Mesenchymal stem cell (in vitro differentiated cells and primary cell): Measurements from ENCODE around the gene PXDN.
"Not testable (repeated sequence)": the region's sequence is repeated elsewhere in the genome, so short reads cannot be mapped to it uniquely, and the experiment has no call there.

Source experiments
- DNase-seq: peaks from one replicate; pipeline ENCODE4 v3.0.0-alpha.2; 2013
- H2AFZ ChIP-seq: one replicate; pipeline ENCODE4 v1.6.1; 2013; ENCODE audit warnings: low read depth, mild to moderate bottlenecking, control low read depth, inconsistent platforms, low read length, moderate library complexity
- H2AK5ac ChIP-seq: 2 replicates; pipeline ENCODE4 v1.6.1; 2013; ENCODE audit warnings: low read length, moderate library complexity, mild to moderate bottlenecking, inconsistent platforms; ENCODE audit not compliant: severe bottlenecking
- H2BK120ac ChIP-seq: one replicate; pipeline ENCODE4 v1.6.1; 2013; ENCODE audit warnings: low read depth, mild to moderate bottlenecking, inconsistent platforms, low read length, moderate library complexity
- H2BK12ac ChIP-seq, 2 experiments: one replicate each; pipeline ENCODE4 v1.6.1; 2013; ENCODE audit warnings: inconsistent platforms in 2 of 2, low read length in 2 of 2, mild to moderate bottlenecking in 2 of 2, moderate library complexity in 2 of 2, control low read depth in 1 of 2
- H2BK15ac ChIP-seq: one replicate; pipeline ENCODE4 v1.6.1; 2013; ENCODE audit warnings: mild to moderate bottlenecking, low read depth, inconsistent platforms; ENCODE audit not compliant: poor library complexity, severe bottlenecking
- H2BK5ac ChIP-seq: 2 replicates; pipeline ENCODE4 v1.6.1; 2013; ENCODE audit warnings: low read depth, mild to moderate bottlenecking, low read length, control low read depth, inconsistent platforms; ENCODE audit not compliant: poor library complexity, severe bottlenecking
- H3K14ac ChIP-seq, 2 experiments: one replicate each; pipeline ENCODE4 v1.6.1; 2013; ENCODE audit warnings: inconsistent platforms in 2 of 2, low read length in 2 of 2, control low read depth in 1 of 2, mild to moderate bottlenecking in 1 of 2, moderate library complexity in 1 of 2
- H3K18ac ChIP-seq, 2 experiments: one replicate each; pipeline ENCODE4 v1.6.1; 2013; ENCODE audit warnings: inconsistent platforms in 2 of 2, low read length in 2 of 2, control low read depth in 1 of 2, low read depth in 1 of 2, mild to moderate bottlenecking in 1 of 2
- H3K23ac ChIP-seq, 2 experiments: one replicate each; pipeline ENCODE4 v1.6.1; 2013; ENCODE audit warnings: inconsistent platforms in 2 of 2, low read length in 2 of 2, mild to moderate bottlenecking in 2 of 2, moderate library complexity in 2 of 2, control low read depth in 1 of 2
- H3K27ac ChIP-seq: 2 replicates; pipeline ENCODE4 v1.5.1; 2013; ENCODE audit warnings: mild to moderate bottlenecking, moderate library complexity, low read length, control low read depth, inconsistent platforms; ENCODE audit not compliant: poor library complexity, severe bottlenecking
- H3K27me3 ChIP-seq, 2 experiments: 2 replicates each; pipeline versions ENCODE4 v1.6.1 to v1.7.0; 2013; ENCODE audit warnings: low read length in 2 of 2, mild to moderate bottlenecking in 2 of 2, moderate library complexity in 2 of 2, control low read depth in 1 of 2, inconsistent platforms in 1 of 2; ENCODE audit not compliant: control insufficient read depth in 1 of 2, insufficient read depth in 1 of 2
- H3K36me3 ChIP-seq, 2 experiments: 2 replicates each; pipeline versions ENCODE4 v1.6.1 to v1.7.0; 2013; ENCODE audit warnings: low read length in 2 of 2, control low read depth in 1 of 2, inconsistent platforms in 1 of 2, low read depth in 1 of 2, mild to moderate bottlenecking in 1 of 2; ENCODE audit not compliant: insufficient read depth in 2 of 2, control insufficient read depth in 1 of 2
- H3K4ac ChIP-seq, 2 experiments: one replicate each; pipeline ENCODE4 v1.6.1; 2013; ENCODE audit warnings: inconsistent platforms in 2 of 2, low read length in 2 of 2, mild to moderate bottlenecking in 2 of 2, moderate library complexity in 2 of 2, control low read depth in 1 of 2, low read depth in 1 of 2
- H3K4me1 ChIP-seq: 2 replicates; pipeline ENCODE4 v1.6.1; 2013; ENCODE audit warnings: low read depth, low read length, control low read depth; ENCODE audit not compliant: control insufficient read depth, insufficient read depth
- H3K4me2 ChIP-seq: 2 replicates; pipeline ENCODE4 v1.6.1; 2013; ENCODE audit warnings: low read length, mild to moderate bottlenecking, inconsistent platforms; ENCODE audit not compliant: poor library complexity, severe bottlenecking
- H3K4me3 ChIP-seq, 2 experiments: 2 replicates each; pipeline versions ENCODE4 v1.5.1 to v1.7.0; 2013; ENCODE audit warnings: low read length in 2 of 2, mild to moderate bottlenecking in 2 of 2, control low read depth in 1 of 2, low read depth in 1 of 2; ENCODE audit not compliant: insufficient read depth in 1 of 2
- H3K79me1 ChIP-seq: replicated peaks from 2 replicates; pipeline ENCODE4 v1.6.1; 2013; ENCODE audit warnings: mild to moderate bottlenecking, control low read depth, low read length, inconsistent platforms; ENCODE audit not compliant: poor library complexity, severe bottlenecking
- H3K9ac ChIP-seq: 2 replicates; pipeline ENCODE4 v1.7.0; 2013; ENCODE audit warnings: mild to moderate bottlenecking, low read length, moderate library complexity
- H3K9me3 ChIP-seq: 2 replicates; pipeline ENCODE4 v1.7.0; 2013; ENCODE audit warnings: mild to moderate bottlenecking, low read length; ENCODE audit not compliant: control insufficient read depth
- H4K8ac ChIP-seq: one replicate; pipeline ENCODE4 v1.6.1; 2013; ENCODE audit warnings: inconsistent platforms, mild to moderate bottlenecking, low read length, moderate library complexity
- H4K91ac ChIP-seq: one replicate; pipeline ENCODE4 v1.6.1; 2013; ENCODE audit warnings: mild to moderate bottlenecking, low read length, inconsistent platforms
- WGBS: methylation state at CpG from one replicate; pipeline ENCODE4 v1.1.7; 2013; ENCODE audit warnings: mixed read lengths; 5-methylcytosine and 5-hydroxymethylcytosine counted together

Gene PXDN

GRCh38 chr2:1782514-1782913, 38.2 kb upstream of the PXDN start:
- no peak overlapping the region for H3K4me2 ChIP-seq
- no peak overlapping the region for H3K14ac ChIP-seq
- H4K8ac ChIP-seq = no peak overlapping the region
- H2BK12ac ChIP-seq = no peak overlapping the region
- no peak overlapping the region for H3K4ac ChIP-seq
- 87% methylated on average over 11 of the region's 11 CpGs for WGBS
- no peak overlapping the region for H2BK15ac ChIP-seq
- DNase-seq = no peak
- no peaks in the 10 kb centered on the region for H3K36me3 ChIP-seq
- H2BK5ac ChIP-seq = no peak overlapping the region
- H2AK5ac ChIP-seq = no peak overlapping the region
- H3K4me1 ChIP-seq = no peaks in the 10 kb centered on the region
- H3K27me3 ChIP-seq = peaks cover 18 to 54% of the 10 kb centered on the region in 2 experiments
- H3K18ac ChIP-seq = no peak overlapping the region
- no peaks in the 10 kb centered on the region for H3K79me1 ChIP-seq
- H2BK120ac ChIP-seq = no peak overlapping the region
- no peak overlapping the region for H4K91ac ChIP-seq
- H3K9me3 ChIP-seq = no peaks in the 10 kb centered on the region
- H3K23ac ChIP-seq = no peak overlapping the region
- H2AFZ ChIP-seq = no peak overlapping the region
- no peak overlapping the region for H3K4me3 ChIP-seq
- no peak overlapping the region for H3K27ac ChIP-seq
- H3K9ac ChIP-seq = no peak overlapping the region

GRCh38 chr2:1781291-1782080, 37.2 kb upstream of the PXDN start:
- Histone ChIP-seq H2BK12ac (no peak overlapping the region), H3K4me2 (no peak overlapping the region), H2AFZ (no peak overlapping the region), H3K36me3 (no peaks in the 10 kb centered on the region), H3K4me3 (no peak overlapping the region), H3K23ac (no peak overlapping the region), H3K18ac (no peak overlapping the region), H3K27ac (no peak overlapping the region), H4K91ac (no peak overlapping the region), H3K4me1 (no peaks in the 10 kb centered on the region), H3K9ac (no peak overlapping the region), H3K4ac (no peak overlapping the region), H2AK5ac (no peak overlapping the region), H2BK15ac (no peak overlapping the region), H3K14ac (no peak overlapping the region), H4K8ac (no peak overlapping the region), H3K79me1 (no peaks in the 10 kb centered on the region), H2BK5ac (no peak overlapping the region), H3K27me3 (peaks cover 23 to 62% of the 10 kb centered on the region in 2 experiments), H3K9me3 (no peaks in the 10 kb centered on the region), H2BK120ac (no peak overlapping the region)
- DNase-seq = peak; percentile 18
- 72% methylated on average over 16 of the region's 16 CpGs for WGBS

DNA sequence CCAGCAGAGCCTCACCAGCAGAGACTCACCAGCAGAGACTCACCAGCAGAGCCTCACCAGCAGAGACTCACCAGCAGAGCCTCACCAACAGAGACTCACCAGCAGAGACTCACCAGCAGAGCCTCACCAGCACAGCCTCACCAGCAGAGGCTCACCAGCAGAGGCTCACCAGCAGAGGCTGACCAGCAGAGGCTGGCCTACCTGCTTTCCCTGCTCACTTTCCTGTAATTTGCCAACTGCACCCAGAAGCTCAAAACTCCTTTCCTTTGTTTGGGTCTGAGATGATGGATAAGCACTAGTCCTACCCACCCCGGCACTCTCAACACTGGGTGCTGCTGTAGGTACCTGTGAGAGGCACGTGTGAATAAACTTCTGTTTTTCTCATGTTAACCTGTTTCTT, 36.4 kb upstream of the PXDN start:
- 100% methylated on average over 1 of the region's 2 CpGs for WGBS
- H2BK120ac ChIP-seq = no peak overlapping the region
- no peak overlapping the region for H4K91ac ChIP-seq
- no peak overlapping the region for H3K14ac ChIP-seq
- H3K79me1 ChIP-seq = no peaks in the 10 kb centered on the region
- no peak overlapping the region for H4K8ac ChIP-seq
- H3K23ac ChIP-seq = no peak overlapping the region
- H3K4me1 ChIP-seq = no peaks in the 10 kb centered on the region
- no peak overlapping the region for H3K27ac ChIP-seq
- H3K27me3 ChIP-seq = peaks cover 23 to 60% of the 10 kb centered on the region in 2 experiments
- H3K9ac ChIP-seq = no peak overlapping the region
- no peak overlapping the region for H2BK15ac ChIP-seq
- H3K9me3 ChIP-seq = no peaks in the 10 kb centered on the region
- no peak overlapping the region for H3K18ac ChIP-seq
- no peak overlapping the region for H3K4me3 ChIP-seq
- H3K36me3 ChIP-seq = no peaks in the 10 kb centered on the region
- DNase-seq = no peak
- H3K4me2 ChIP-seq = no peak overlapping the region
- H2AK5ac ChIP-seq = no peak overlapping the region
- no peak overlapping the region for H3K4ac ChIP-seq
- H2BK5ac ChIP-seq = no peak overlapping the region
- H2BK12ac ChIP-seq = no peak overlapping the region
- H2AFZ ChIP-seq = no peak overlapping the region

DNA sequence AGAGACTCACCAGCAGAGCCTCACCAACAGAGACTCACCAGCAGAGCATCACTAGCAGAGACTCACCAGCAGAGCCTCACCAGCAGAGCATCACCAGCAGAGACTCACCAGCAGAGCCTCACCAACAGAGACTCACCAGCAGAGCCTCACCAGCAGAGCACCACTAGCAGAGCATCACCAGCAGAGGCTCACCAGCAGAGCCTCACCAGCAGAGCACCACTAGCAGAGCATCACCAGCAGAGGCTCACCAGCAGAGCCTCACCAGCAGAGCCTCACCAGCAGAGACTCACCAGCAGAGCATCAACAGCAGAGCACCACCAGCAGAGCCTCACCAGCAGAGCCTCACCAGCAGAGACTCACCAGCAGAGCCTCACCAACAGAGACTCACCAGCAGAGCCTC, 35.7 kb upstream of the PXDN start:
- not testable (repeated sequence) for H3K27ac ChIP-seq, H3K79me1 ChIP-seq, DNase-seq, H3K18ac ChIP-seq, H4K91ac ChIP-seq, H3K9ac ChIP-seq, H2BK12ac ChIP-seq, H3K9me3 ChIP-seq, H3K4me3 ChIP-seq, H2BK5ac ChIP-seq, H3K4me1 ChIP-seq, H2AFZ ChIP-seq, H3K4ac ChIP-seq, H3K23ac ChIP-seq, H4K8ac ChIP-seq, H3K36me3 ChIP-seq, H2AK5ac ChIP-seq, H2BK15ac ChIP-seq, H3K4me2 ChIP-seq, H3K14ac ChIP-seq, H2BK120ac ChIP-seq
- H3K27me3 ChIP-seq = peaks cover 23 to 60% of the 10 kb centered on the region in 2 experiments
